ENCODE data around the gene RRAD. TPM values are rescaled to one million over a fixed set of nuclear protein-coding genes. Genes with fewer than 3 reads are reported as not detected.

Gene RRAD
- total RNA-seq, 1 experiment from 2014 or later: 0.19 TPM

DNA sequence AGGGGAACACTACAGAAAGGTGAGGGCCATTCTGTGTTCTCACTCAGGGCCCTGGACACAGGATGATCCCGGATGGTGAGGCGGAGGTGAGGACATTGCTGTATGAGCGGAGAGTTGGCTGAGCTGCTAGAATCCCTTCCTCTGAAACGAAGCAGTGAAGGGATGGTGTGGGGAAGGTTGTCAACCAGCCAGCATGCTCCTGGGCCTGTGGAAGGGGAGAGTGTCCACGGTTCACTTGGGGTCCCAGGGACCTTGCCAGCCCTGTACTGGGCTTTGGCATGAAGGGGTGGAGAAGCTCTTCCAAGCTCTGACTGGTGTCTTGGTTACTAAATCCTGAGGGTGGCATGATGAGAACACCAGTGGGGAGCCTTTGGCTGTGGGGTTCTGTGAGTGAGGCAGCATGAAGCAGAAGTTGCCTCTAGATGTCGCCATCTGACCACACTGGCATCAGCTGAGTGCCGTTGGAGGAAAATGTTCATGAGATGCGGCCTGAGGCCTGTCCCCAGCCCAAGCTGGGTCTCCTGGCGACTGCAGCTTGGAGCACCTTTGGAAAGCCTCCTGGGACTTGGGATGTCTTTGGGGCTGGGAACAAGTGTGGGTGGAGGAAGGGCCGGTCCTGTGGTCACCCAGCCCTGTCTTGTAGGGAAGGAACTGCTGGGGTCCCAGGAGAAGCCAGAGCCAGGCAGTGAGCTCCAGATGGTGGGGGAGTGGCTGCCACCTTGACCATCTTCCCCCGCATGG lies 30.2 kb downstream of the RRAD start:
- H3K27me3 ChIP-seq (replicated peaks; ENCODE audit: insufficient read depth, low read depth, low read length, poor library complexity): no peaks in the 10 kb centered on the region
- H3K4me1 ChIP-seq (ENCODE audit: insufficient read depth, low read length, poor library complexity, severe bottlenecking): peaks cover 8% of the 10 kb centered on the region
- CTCF ChIA-PET: interaction anchor here (0.5 to 1.6 kb wide), 4 partner anchors 34 to 275 kb away, joined by 3 to 11 read pairs (median 4); partner anchors contain the start of gene NOL3
- H3K4me3 ChIP-seq (ENCODE audit: low read depth, low read length, poor library complexity, severe bottlenecking): no peak overlapping the region
- H3K36me3 ChIP-seq (ENCODE audit: insufficient read depth, low read length, poor library complexity, severe bottlenecking): no peaks in the 10 kb centered on the region
- POLR2A ChIA-PET (ENCODE audit: low non-redundant PET): no interaction called here
- TF ChIP-seq, protein P1, sequence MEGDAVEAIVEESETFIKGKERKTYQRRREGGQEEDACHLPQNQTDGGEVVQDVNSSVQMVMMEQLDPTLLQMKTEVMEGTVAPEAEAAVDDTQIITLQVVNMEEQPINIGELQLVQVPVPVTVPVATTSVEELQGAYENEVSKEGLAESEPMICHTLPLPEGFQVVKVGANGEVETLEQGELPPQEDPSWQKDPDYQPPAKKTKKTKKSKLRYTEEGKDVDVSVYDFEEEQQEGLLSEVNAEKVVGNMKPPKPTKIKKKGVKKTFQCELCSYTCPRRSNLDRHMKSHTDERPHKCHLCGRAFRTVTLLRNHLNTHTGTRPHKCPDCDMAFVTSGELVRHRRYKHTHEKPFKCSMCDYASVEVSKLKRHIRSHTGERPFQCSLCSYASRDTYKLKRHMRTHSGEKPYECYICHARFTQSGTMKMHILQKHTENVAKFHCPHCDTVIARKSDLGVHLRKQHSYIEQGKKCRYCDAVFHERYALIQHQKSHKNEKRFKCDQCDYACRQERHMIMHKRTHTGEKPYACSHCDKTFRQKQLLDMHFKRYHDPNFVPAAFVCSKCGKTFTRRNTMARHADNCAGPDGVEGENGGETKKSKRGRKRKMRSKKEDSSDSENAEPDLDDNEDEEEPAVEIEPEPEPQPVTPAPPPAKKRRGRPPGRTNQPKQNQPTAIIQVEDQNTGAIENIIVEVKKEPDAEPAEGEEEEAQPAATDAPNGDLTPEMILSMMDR (conservative IDR thresholded peaks at IDR 0.05; ENCODE audit: low read depth, low read length): peak; percentile 87
- TF ChIP-seq EZH2 (IDR thresholded peaks at IDR 0.05; ENCODE audit: borderline replicate concordance, low read depth, low read length, poor library complexity, severe bottlenecking): no peak
- intact Hi-C loops (cut with micrococcal nuclease; ENCODE audit: unreplicated experiment): loop anchor here (1.0 to 10.0 kb wide), 3 partner anchors 33 to 260 kb away; partner anchors contain the start of genes B3GNT9, FBXL8 and TRADD
- no peak overlapping the region for H3K27ac ChIP-seq (ENCODE audit: low read depth, low read length, poor library complexity, severe bottlenecking)
- no TSS peak for BruUV-seq (replicated peaks)
- H3K9me3 ChIP-seq (ENCODE audit: low read depth, low read length, poor library complexity, severe bottlenecking): no peaks in the 10 kb centered on the region
- peak; percentile 76 for DNase-seq (ENCODE audit: low spot score)

GRCh38 chr16:66894055-66894454 lies 31.3 kb downstream of the RRAD start:
- peaks cover 3% of the 10 kb centered on the region for H3K36me3 ChIP-seq (ENCODE audit: insufficient read depth, low read length, poor library complexity, severe bottlenecking)
- BruUV-seq (replicated peaks): no TSS peak
- ChIA-PET POLR2A (ENCODE audit: low non-redundant PET) (no interaction called here), CTCF (interaction anchor here (0.6 kb wide), 1 partner anchor 23 kb away, joined by 3 read pairs; no protein-coding TSS in a partner anchor)
- H3K4me1 ChIP-seq (ENCODE audit: insufficient read depth, low read length, poor library complexity, severe bottlenecking): no peaks in the 10 kb centered on the region
- no peak for TF ChIP-seq EZH2 (IDR thresholded peaks at IDR 0.05; ENCODE audit: borderline replicate concordance, low read depth, low read length, poor library complexity, severe bottlenecking)
- TF ChIP-seq, protein P1 (conservative IDR thresholded peaks at IDR 0.05; ENCODE audit: low read depth, low read length): no peak
- intact Hi-C loops (cut with micrococcal nuclease; ENCODE audit: unreplicated experiment): loop anchor here (10.0 kb wide), 1 partner anchor 261 kb away; the partner anchor contains the start of genes B3GNT9, FBXL8 and TRADD
- no peak overlapping the region for H3K4me3 ChIP-seq (ENCODE audit: low read depth, low read length, poor library complexity, severe bottlenecking)
- H3K27me3 ChIP-seq (replicated peaks; ENCODE audit: insufficient read depth, low read depth, low read length, poor library complexity): no peaks in the 10 kb centered on the region
- no peaks in the 10 kb centered on the region for H3K9me3 ChIP-seq (ENCODE audit: low read depth, low read length, poor library complexity, severe bottlenecking)
- H3K27ac ChIP-seq (ENCODE audit: low read depth, low read length, poor library complexity, severe bottlenecking): no peak overlapping the region
- no peak for DNase-seq (ENCODE audit: low spot score)

- no TSS peak for BruUV-seq (replicated peaks)
- Histone ChIP-seq H3K27ac (ENCODE audit: low read depth, low read length, poor library complexity, severe bottlenecking) (no peak overlapping the region), H3K9me3 (ENCODE audit: low read depth, low read length, poor library complexity, severe bottlenecking) (no peaks in the 10 kb centered on the region), H3K27me3 (replicated peaks; ENCODE audit: insufficient read depth, low read depth, low read length, poor library complexity) (no peaks in the 10 kb centered on the region), H3K4me3 (ENCODE audit: low read depth, low read length, poor library complexity, severe bottlenecking) (no peak overlapping the region), H3K36me3 (ENCODE audit: insufficient read depth, low read length, poor library complexity, severe bottlenecking) (peaks cover 14% of the 10 kb centered on the region), H3K4me1 (ENCODE audit: insufficient read depth, low read length, poor library complexity, severe bottlenecking) (peaks cover 6% of the 10 kb centered on the region)
- CTCF ChIA-PET: interaction anchor here (0.6 kb wide), 1 partner anchor 150 kb away, joined by 12 read pairs; no protein-coding TSS in a partner anchor
- POLR2A ChIA-PET (ENCODE audit: low non-redundant PET): interaction anchor here (0.6 kb wide), 1 partner anchor 40 kb away, joined by 7 read pairs; no protein-coding TSS in a partner anchor
- TF ChIP-seq EZH2 (IDR thresholded peaks at IDR 0.05; ENCODE audit: borderline replicate concordance, low read depth, low read length, poor library complexity, severe bottlenecking): no peak
- TF ChIP-seq, protein P1 (conservative IDR thresholded peaks at IDR 0.05; ENCODE audit: low read depth, low read length): no peak
- DNase-seq (ENCODE audit: low spot score): no peak
- intact Hi-C loops (cut with micrococcal nuclease; ENCODE audit: unreplicated experiment): loop anchor here (10.0 kb wide), 1 partner anchor 263 kb away; the partner anchor contains the start of genes B3GNT9, FBXL8 and TRADD
Measured at GRCh38 chr16:66891797-66892196, 33.5 kb downstream of the RRAD start.
